ENCODE results near the gene CNKSR1.

CNKSR1 gene

GRCh38 chr1:26220199-26220912 is 43.1 kb downstream of the CNKSR1 start:
- TF ChIP-seq POLR2AphosphoS5 (IDR thresholded peaks at IDR 0.05; ENCODE audit: low read depth) (no peak), SPI1 (IDR thresholded peaks at IDR 0.05; ENCODE audit: borderline replicate concordance, low read depth) (no peak), GABPA (IDR thresholded peaks at IDR 0.05; ENCODE audit: low read depth) (no peak)
- TF ChIP-seq, protein P1, sequence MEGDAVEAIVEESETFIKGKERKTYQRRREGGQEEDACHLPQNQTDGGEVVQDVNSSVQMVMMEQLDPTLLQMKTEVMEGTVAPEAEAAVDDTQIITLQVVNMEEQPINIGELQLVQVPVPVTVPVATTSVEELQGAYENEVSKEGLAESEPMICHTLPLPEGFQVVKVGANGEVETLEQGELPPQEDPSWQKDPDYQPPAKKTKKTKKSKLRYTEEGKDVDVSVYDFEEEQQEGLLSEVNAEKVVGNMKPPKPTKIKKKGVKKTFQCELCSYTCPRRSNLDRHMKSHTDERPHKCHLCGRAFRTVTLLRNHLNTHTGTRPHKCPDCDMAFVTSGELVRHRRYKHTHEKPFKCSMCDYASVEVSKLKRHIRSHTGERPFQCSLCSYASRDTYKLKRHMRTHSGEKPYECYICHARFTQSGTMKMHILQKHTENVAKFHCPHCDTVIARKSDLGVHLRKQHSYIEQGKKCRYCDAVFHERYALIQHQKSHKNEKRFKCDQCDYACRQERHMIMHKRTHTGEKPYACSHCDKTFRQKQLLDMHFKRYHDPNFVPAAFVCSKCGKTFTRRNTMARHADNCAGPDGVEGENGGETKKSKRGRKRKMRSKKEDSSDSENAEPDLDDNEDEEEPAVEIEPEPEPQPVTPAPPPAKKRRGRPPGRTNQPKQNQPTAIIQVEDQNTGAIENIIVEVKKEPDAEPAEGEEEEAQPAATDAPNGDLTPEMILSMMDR (IDR thresholded peaks at IDR 0.05; ENCODE audit: insufficient read depth, low read length), result no peak
- TF ChIP-seq, protein P2, sequence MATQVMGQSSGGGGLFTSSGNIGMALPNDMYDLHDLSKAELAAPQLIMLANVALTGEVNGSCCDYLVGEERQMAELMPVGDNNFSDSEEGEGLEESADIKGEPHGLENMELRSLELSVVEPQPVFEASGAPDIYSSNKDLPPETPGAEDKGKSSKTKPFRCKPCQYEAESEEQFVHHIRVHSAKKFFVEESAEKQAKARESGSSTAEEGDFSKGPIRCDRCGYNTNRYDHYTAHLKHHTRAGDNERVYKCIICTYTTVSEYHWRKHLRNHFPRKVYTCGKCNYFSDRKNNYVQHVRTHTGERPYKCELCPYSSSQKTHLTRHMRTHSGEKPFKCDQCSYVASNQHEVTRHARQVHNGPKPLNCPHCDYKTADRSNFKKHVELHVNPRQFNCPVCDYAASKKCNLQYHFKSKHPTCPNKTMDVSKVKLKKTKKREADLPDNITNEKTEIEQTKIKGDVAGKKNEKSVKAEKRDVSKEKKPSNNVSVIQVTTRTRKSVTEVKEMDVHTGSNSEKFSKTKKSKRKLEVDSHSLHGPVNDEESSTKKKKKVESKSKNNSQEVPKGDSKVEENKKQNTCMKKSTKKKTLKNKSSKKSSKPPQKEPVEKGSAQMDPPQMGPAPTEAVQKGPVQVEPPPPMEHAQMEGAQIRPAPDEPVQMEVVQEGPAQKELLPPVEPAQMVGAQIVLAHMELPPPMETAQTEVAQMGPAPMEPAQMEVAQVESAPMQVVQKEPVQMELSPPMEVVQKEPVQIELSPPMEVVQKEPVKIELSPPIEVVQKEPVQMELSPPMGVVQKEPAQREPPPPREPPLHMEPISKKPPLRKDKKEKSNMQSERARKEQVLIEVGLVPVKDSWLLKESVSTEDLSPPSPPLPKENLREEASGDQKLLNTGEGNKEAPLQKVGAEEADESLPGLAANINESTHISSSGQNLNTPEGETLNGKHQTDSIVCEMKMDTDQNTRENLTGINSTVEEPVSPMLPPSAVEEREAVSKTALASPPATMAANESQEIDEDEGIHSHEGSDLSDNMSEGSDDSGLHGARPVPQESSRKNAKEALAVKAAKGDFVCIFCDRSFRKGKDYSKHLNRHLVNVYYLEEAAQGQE (IDR thresholded peaks at IDR 0.05; ENCODE audit: insufficient replicate concordance, low read depth), result no peak
- no peak overlapping the region for H3K27ac ChIP-seq (replicated peaks)
- no peak for DNase-seq (ENCODE audit: low read depth in 1 of 2, low spot score in 1 of 2)
- peaks cover 11% of the 10 kb centered on the region for H3K27me3 ChIP-seq (ENCODE audit: insufficient read depth, poor library complexity, severe bottlenecking)
- no peak overlapping the region for H3K4me3 ChIP-seq (replicated peaks; ENCODE audit: insufficient read depth, low read length)

DNA sequence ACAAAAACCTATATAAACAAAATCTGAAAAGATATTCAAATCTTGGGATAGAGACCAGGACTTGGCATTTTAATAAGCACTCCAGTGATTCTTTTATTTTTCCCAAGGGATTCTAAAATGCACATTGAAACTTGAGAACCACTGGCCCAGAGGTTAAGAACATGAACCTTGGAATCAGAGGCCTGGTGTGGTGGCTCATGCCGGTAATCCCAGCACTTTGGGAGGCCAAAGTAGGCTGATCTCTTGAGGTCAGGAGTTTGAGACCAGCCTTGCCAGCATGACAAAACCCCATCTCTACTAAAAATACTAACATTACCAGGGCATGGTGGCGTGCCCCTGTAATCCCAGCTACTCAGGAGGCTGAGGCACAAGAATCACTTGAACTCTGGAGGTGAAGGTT is 43.8 kb downstream of the CNKSR1 start:
- TF ChIP-seq GABPA (IDR thresholded peaks at IDR 0.05; ENCODE audit: low read depth) (no peak), POLR2AphosphoS5 (IDR thresholded peaks at IDR 0.05; ENCODE audit: low read depth) (no peak), SPI1 (IDR thresholded peaks at IDR 0.05; ENCODE audit: borderline replicate concordance, low read depth) (no peak)
- TF ChIP-seq, protein P1 (IDR thresholded peaks at IDR 0.05; ENCODE audit: insufficient read depth, low read length), result no peak
- TF ChIP-seq, protein P2 (IDR thresholded peaks at IDR 0.05; ENCODE audit: insufficient replicate concordance, low read depth), result no peak
- H3K27me3 ChIP-seq (ENCODE audit: insufficient read depth, poor library complexity, severe bottlenecking), result peaks cover 16% of the 10 kb centered on the region
- H3K4me3 ChIP-seq (replicated peaks; ENCODE audit: insufficient read depth, low read length), result no peak overlapping the region
- H3K27ac ChIP-seq (replicated peaks), result no peak overlapping the region
- DNase-seq (ENCODE audit: low read depth in 1 of 2, low spot score in 1 of 2), result no peak

DNA sequence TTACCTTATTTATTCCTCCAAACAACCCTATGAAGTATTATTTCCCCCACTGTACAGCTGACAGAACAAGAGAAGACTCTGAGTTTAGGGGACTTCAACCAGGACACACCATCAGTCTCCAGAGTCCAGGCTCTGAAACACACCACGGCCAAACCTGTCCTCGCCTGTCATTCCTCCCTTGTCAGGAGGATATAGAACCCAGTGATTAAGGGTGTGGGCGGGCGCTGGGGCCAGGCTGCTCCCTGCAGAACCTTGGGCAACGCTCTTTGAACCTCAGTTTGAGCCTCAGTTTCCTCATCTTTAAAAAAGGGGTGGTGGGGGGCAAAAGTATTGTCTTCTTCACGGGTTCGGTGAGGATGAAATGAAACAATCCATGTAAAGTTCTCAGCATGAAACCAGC is 47.3 kb downstream of the CNKSR1 start:
- no peak for DNase-seq (ENCODE audit: low read depth in 1 of 2, low spot score in 1 of 2)
- H3K27me3 ChIP-seq (ENCODE audit: insufficient read depth, poor library complexity, severe bottlenecking), result peaks cover 16% of the 10 kb centered on the region
- TF ChIP-seq, protein P1 (IDR thresholded peaks at IDR 0.05; ENCODE audit: insufficient read depth, low read length), result no peak
- TF ChIP-seq GABPA (IDR thresholded peaks at IDR 0.05; ENCODE audit: low read depth) (no peak), POLR2AphosphoS5 (IDR thresholded peaks at IDR 0.05; ENCODE audit: low read depth) (no peak), SPI1 (IDR thresholded peaks at IDR 0.05; ENCODE audit: borderline replicate concordance, low read depth) (no peak)
- TF ChIP-seq, protein P2 (IDR thresholded peaks at IDR 0.05; ENCODE audit: insufficient replicate concordance, low read depth), result no peak
- H3K27ac ChIP-seq (replicated peaks), result no peak overlapping the region
- no peak overlapping the region for H3K4me3 ChIP-seq (replicated peaks; ENCODE audit: insufficient read depth, low read length)
